ENCODE measurements around the gene ENPP3.

ENPP3 gene

GRCh38 chr6:131779304-131779703 is 142.2 kb downstream of the ENPP3 start:
- Histone ChIP-seq H3K9me2 (replicated peaks; ENCODE audit: insufficient read depth, low read length) (no peaks in the 10 kb centered on the region), H3K4me3 (ENCODE audit: insufficient read depth, low read length, poor library complexity, severe bottlenecking) (no peak overlapping the region), H3K79me2 (ENCODE audit: insufficient read depth, low read length) (no peaks in the 10 kb centered on the region), H3K9ac (ENCODE audit: low read length) (no peak overlapping the region), H3K9me3 (ENCODE audit: insufficient read depth, low read length) (no peaks in the 10 kb centered on the region), H3K36me3 (ENCODE audit: low read length) (no peaks in the 10 kb centered on the region), H3K27me3 (ENCODE audit: low read length) (no peaks in the 10 kb centered on the region), H4K20me1 (ENCODE audit: low read depth, low read length) (no peaks in the 10 kb centered on the region), H3F3A (ENCODE audit: insufficient read depth) (no peaks in the 10 kb centered on the region), H2AFZ (ENCODE audit: low read depth, low read length, severe bottlenecking) (no peak overlapping the region), H3K27ac (ENCODE audit: low read depth, low read length) (no peak overlapping the region), H3K4me2 (ENCODE audit: low read depth, low read length, poor library complexity, severe bottlenecking) (no peak overlapping the region)
- TF ChIP-seq EZH2phosphoT487 (conservative IDR thresholded peaks at IDR 0.05; ENCODE audit: low read length) (no peak), CTCF (IDR thresholded peaks at IDR 0.05; ENCODE audit: insufficient read depth, low read length, poor library complexity, severe bottlenecking) (no peak)

DNA sequence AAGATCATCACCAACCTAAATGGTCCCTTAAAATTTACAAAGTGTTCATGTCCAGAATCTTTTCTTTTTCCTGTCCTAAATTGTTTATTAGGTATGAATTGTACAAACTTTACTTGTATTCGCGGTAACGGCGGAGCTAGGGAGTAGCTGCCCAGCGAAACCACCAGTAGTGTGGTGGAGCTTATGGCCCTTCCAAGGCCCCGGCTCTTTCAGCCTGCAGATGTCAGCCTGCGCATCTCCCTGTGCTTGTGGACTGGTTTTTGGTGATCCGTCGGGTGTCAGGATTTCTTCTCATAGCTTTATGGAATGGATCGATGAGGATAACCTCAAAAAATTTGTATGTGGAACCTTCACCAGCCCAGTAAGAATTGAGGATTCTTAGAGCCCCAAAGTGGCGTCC is 143.5 kb downstream of the ENPP3 start:
- TF ChIP-seq EZH2phosphoT487 (conservative IDR thresholded peaks at IDR 0.05; ENCODE audit: low read length) (no peak), CTCF (IDR thresholded peaks at IDR 0.05; ENCODE audit: insufficient read depth, low read length, poor library complexity, severe bottlenecking) (no peak)
- H2AFZ ChIP-seq (ENCODE audit: low read depth, low read length, severe bottlenecking), result no peak overlapping the region
- no peaks in the 10 kb centered on the region for H3F3A ChIP-seq (ENCODE audit: insufficient read depth)
- no peaks in the 10 kb centered on the region for H3K9me2 ChIP-seq (replicated peaks; ENCODE audit: insufficient read depth, low read length)
- H4K20me1 ChIP-seq (ENCODE audit: low read depth, low read length), result no peaks in the 10 kb centered on the region
- H3K27me3 ChIP-seq (ENCODE audit: low read length), result no peaks in the 10 kb centered on the region
- H3K9ac ChIP-seq (ENCODE audit: low read length), result no peak overlapping the region
- H3K4me2 ChIP-seq (ENCODE audit: low read depth, low read length, poor library complexity, severe bottlenecking), result no peak overlapping the region
- H3K9me3 ChIP-seq (ENCODE audit: insufficient read depth, low read length), result no peaks in the 10 kb centered on the region
- H3K27ac ChIP-seq (ENCODE audit: low read depth, low read length), result no peak overlapping the region
- no peaks in the 10 kb centered on the region for H3K36me3 ChIP-seq (ENCODE audit: low read length)
- H3K4me3 ChIP-seq (ENCODE audit: insufficient read depth, low read length, poor library complexity, severe bottlenecking), result no peak overlapping the region
- H3K79me2 ChIP-seq (ENCODE audit: insufficient read depth, low read length), result no peaks in the 10 kb centered on the region

- Histone ChIP-seq H3K27me3 (ENCODE audit: low read length) (no peaks in the 10 kb centered on the region), H3F3A (ENCODE audit: insufficient read depth) (no peaks in the 10 kb centered on the region), H3K9ac (ENCODE audit: low read length) (no peak overlapping the region), H2AFZ (ENCODE audit: low read depth, low read length, severe bottlenecking) (no peak overlapping the region), H3K4me3 (ENCODE audit: insufficient read depth, low read length, poor library complexity, severe bottlenecking) (no peak overlapping the region), H3K4me2 (ENCODE audit: low read depth, low read length, poor library complexity, severe bottlenecking) (no peak overlapping the region), H3K9me3 (ENCODE audit: insufficient read depth, low read length) (no peaks in the 10 kb centered on the region), H3K27ac (ENCODE audit: low read depth, low read length) (no peak overlapping the region), H4K20me1 (ENCODE audit: low read depth, low read length) (no peaks in the 10 kb centered on the region), H3K9me2 (replicated peaks; ENCODE audit: insufficient read depth, low read length) (no peaks in the 10 kb centered on the region), H3K36me3 (ENCODE audit: low read length) (no peaks in the 10 kb centered on the region), H3K79me2 (ENCODE audit: insufficient read depth, low read length) (no peaks in the 10 kb centered on the region)
- TF ChIP-seq EZH2phosphoT487 (conservative IDR thresholded peaks at IDR 0.05; ENCODE audit: low read length), result no peak
- no peak for TF ChIP-seq CTCF (IDR thresholded peaks at IDR 0.05; ENCODE audit: insufficient read depth, low read length, poor library complexity, severe bottlenecking)
Measured at GRCh38 chr6:131781687-131782086, 144.6 kb downstream of the ENPP3 start.
